Neuronal stem cell (in vitro differentiated cells): Measurements from ENCODE around the gene RB1.

Source experiments
- DNase-seq: peaks from one replicate; pipeline ENCODE4 v3.0.0-alpha.2; 2013; ENCODE audit warnings: low spot score
- H2AFZ ChIP-seq: one replicate; pipeline ENCODE4 v1.6.1; 2013; ENCODE audit warnings: mild to moderate bottlenecking, low read length, inconsistent platforms
- H2AK5ac ChIP-seq: 2 replicates; pipeline ENCODE4 v1.6.1; 2013; ENCODE audit warnings: low read depth, mild to moderate bottlenecking, inconsistent platforms, low read length, moderate library complexity, mixed read lengths
- H2BK120ac ChIP-seq: 2 replicates; pipeline ENCODE4 v1.6.1; 2013; ENCODE audit warnings: low read depth, mild to moderate bottlenecking, inconsistent platforms, low read length, moderate library complexity, mixed read lengths
- H2BK12ac ChIP-seq: one replicate; pipeline ENCODE4 v1.6.1; 2013; ENCODE audit warnings: low read length, inconsistent platforms
- H2BK15ac ChIP-seq: 2 replicates; pipeline ENCODE4 v1.6.1; 2013; ENCODE audit warnings: mild to moderate bottlenecking, low read length, inconsistent platforms, mixed read lengths
- H2BK5ac ChIP-seq: one replicate; pipeline ENCODE4 v1.6.1; 2013; ENCODE audit warnings: inconsistent platforms, mild to moderate bottlenecking, low read length, moderate library complexity
- H3K14ac ChIP-seq: one replicate; pipeline ENCODE4 v1.6.1; 2013; ENCODE audit warnings: low read length, inconsistent platforms
- H3K18ac ChIP-seq: 2 replicates; pipeline ENCODE4 v1.6.1; 2013; ENCODE audit warnings: low read length, inconsistent platforms
- H3K23ac ChIP-seq: 2 replicates; pipeline ENCODE4 v1.6.1; 2013; ENCODE audit warnings: low read depth, mild to moderate bottlenecking, mixed read lengths, low read length, inconsistent platforms; ENCODE audit not compliant: poor library complexity
- H3K27ac ChIP-seq: replicated peaks from 3 replicates; pipeline ENCODE4 v1.5.1; 2013; ENCODE audit warnings: low read length, inconsistent platforms
- H3K27me3 ChIP-seq, 3 experiments: 2 replicates each; pipeline ENCODE4 v1.6.1; 2013; ENCODE audit warnings: low read length in 3 of 3, mild to moderate bottlenecking in 2 of 3, inconsistent platforms in 1 of 3, low read depth in 1 of 3, mixed read lengths in 1 of 3, moderate library complexity in 1 of 3; ENCODE audit not compliant: control insufficient read depth in 3 of 3, insufficient read depth in 3 of 3
- H3K36me3 ChIP-seq, 2 donors: replicated peaks in 1 of 2; 2 replicates each; pipeline ENCODE4 v1.6.1; 2013; ENCODE audit warnings: low read length in 2 of 2; ENCODE audit not compliant: control insufficient read depth in 2 of 2, insufficient read depth in 2 of 2
- H3K4ac ChIP-seq: 2 replicates; pipeline ENCODE4 v1.6.1; 2013; ENCODE audit warnings: inconsistent platforms, mild to moderate bottlenecking, low read length, moderate library complexity
- H3K4me1 ChIP-seq, 2 donors: 1 replicate in 1 of 2; 2 replicates in 1 of 2; pipeline ENCODE4 v1.6.1; 2013; ENCODE audit warnings: low read length in 2 of 2, low read depth in 1 of 2; ENCODE audit not compliant: control insufficient read depth in 2 of 2, insufficient read depth in 1 of 2
- H3K4me2 ChIP-seq: one replicate; pipeline ENCODE4 v1.6.1; 2013; ENCODE audit warnings: mild to moderate bottlenecking, low read length, inconsistent platforms; ENCODE audit not compliant: insufficient read depth, poor library complexity, severe bottlenecking
- H3K4me3 ChIP-seq, 2 donors: 2 replicates each; pipeline ENCODE4 v1.5.1; 2013; ENCODE audit warnings: low read length in 2 of 2, mild to moderate bottlenecking in 2 of 2, inconsistent platforms in 1 of 2, moderate library complexity in 1 of 2
- H3K79me1 ChIP-seq: one replicate; pipeline ENCODE4 v1.6.1; 2013; ENCODE audit warnings: low read depth, mild to moderate bottlenecking, inconsistent platforms, low read length, moderate library complexity
- H3K9ac ChIP-seq: one replicate; pipeline ENCODE4 v1.6.1; 2013; ENCODE audit warnings: mild to moderate bottlenecking, low read depth, low read length, inconsistent platforms; ENCODE audit not compliant: poor library complexity
- H3K9me3 ChIP-seq, 2 donors: replicated peaks in 1 of 2; 2 replicates each; pipeline versions ENCODE3 to v1.6.1; 2013; ENCODE audit warnings: low read length in 2 of 2, mild to moderate bottlenecking in 2 of 2, inconsistent platforms in 1 of 2, low read depth in 1 of 2, mixed read lengths in 1 of 2, moderate library complexity in 1 of 2; ENCODE audit not compliant: control insufficient read depth in 2 of 2, insufficient read depth in 1 of 2
- H4K8ac ChIP-seq: one replicate; pipeline ENCODE4 v1.6.1; 2013; ENCODE audit warnings: low read depth, mild to moderate bottlenecking, inconsistent platforms, low read length, moderate library complexity
- H4K91ac ChIP-seq: one replicate; pipeline ENCODE4 v1.6.1; 2013; ENCODE audit warnings: low read length, low read depth, mild to moderate bottlenecking, inconsistent platforms; ENCODE audit not compliant: poor library complexity
- WGBS, 2 donors: extraction: QIAGEN DNeasy Blood & Tissue Kit; methylation state at CpG; one replicate each; pipeline ENCODE4 v1.1.7; 2013; ENCODE audit warnings: missing lambda C conversion rate in 2 of 2, mixed read lengths in 1 of 2; ENCODE audit not compliant: insufficient read length in 2 of 2, insufficient replicate concordance in 1 of 2; ENCODE audit errors: extremely low coverage in 2 of 2; 5-methylcytosine and 5-hydroxymethylcytosine counted together

Gene RB1

DNA sequence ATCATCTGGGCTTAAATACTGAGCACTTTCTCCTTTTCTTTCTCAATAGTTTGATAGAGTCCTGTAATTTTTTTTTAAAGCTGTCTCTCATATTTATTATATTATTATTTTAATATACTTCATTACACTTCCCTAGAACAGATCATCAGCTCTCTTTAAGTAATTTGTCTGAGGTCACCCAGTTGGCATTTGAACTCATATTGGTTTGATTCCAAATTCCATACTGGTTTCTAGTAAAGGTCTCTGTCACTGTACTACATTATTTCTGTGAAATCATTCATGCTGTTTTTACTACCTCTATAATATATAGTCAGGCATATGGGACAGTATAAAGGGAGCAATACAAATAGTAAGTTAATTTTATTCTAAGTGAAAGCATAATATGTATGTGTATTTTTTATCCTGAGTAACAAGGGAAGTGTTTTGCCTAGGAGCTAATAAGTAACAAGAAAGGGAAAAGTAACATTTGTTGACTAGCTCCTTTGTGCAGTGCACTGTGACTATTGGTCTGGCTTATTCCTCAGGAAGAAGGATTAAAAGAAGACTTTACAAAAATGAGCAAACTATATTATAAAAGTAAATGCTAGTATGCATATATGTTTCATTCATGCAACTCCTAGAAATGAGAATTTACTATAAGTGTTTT, 95.0 kb downstream of the RB1 start:
- Histone ChIP-seq H3K9ac (no peak overlapping the region), H4K91ac (no peak overlapping the region), H3K27ac (no peak overlapping the region), H2AK5ac (no peak overlapping the region), H2BK120ac (no peak overlapping the region), H4K8ac (no peak overlapping the region), H2AFZ (no peak overlapping the region), H2BK15ac (no peak overlapping the region), H2BK12ac (no peak overlapping the region), H3K4ac (no peak overlapping the region), H3K27me3 (no peaks in the 10 kb centered on the region), H3K36me3 (peaks cover 3 to 19% of the 10 kb centered on the region in 2 donors), H2BK5ac (no peak overlapping the region), H3K9me3 (peaks cover 0 to 9% of the 10 kb centered on the region in 2 donors), H3K79me1 (no peaks in the 10 kb centered on the region), H3K18ac (no peak overlapping the region), H3K4me2 (no peak overlapping the region), H3K4me3 (no peak overlapping the region), H3K4me1 (no peaks in the 10 kb centered on the region), H3K23ac (no peak overlapping the region), H3K14ac (no peak overlapping the region)
- no peak for DNase-seq

DNA sequence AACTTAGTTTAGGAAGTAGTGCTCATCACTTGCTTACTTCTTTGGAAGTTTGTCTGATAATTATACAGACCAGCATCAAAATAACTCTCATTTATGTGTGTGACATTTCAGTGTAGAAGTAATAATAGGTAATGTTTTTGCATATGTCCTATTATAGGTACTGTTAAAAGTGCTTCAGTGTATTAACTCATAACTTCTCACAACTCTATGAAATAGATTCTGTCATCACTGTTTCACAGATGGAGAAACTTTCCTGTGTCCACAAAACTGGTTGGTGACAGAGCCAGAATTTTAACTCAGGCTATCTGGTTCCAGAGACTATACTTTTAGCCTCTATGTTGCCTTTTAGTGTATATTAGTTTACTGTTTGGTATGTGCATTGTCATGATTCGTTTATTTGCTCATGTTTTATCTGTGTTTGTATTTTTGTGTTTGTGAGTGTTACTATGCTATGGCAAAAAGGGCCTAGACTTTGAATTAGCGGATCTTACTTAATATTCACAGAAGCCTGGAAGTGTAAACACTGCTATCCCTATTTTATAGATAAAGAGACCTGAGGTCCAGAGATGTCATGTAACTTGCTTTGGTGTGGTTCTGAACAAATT, 96.6 kb downstream of the RB1 start:
- no peak overlapping the region for H2BK5ac ChIP-seq
- no peak overlapping the region for H3K4ac ChIP-seq
- H3K27ac ChIP-seq, result no peak overlapping the region
- peaks cover 0 to 9% of the 10 kb centered on the region in 2 donors for H3K9me3 ChIP-seq
- no peak overlapping the region for H3K4me2 ChIP-seq
- DNase-seq, result no peak
- no CpG with 5 or more reads among the region's 2 CpGs for WGBS, 2 donors
- H3K4me1 ChIP-seq, result no peaks in the 10 kb centered on the region
- no peak overlapping the region for H4K8ac ChIP-seq
- no peak overlapping the region for H3K4me3 ChIP-seq
- no peak overlapping the region for H2AK5ac ChIP-seq
- H3K23ac ChIP-seq, result no peak overlapping the region
- H2BK12ac ChIP-seq, result no peak overlapping the region
- peaks cover 0 to 6% of the 10 kb centered on the region in 2 donors for H3K36me3 ChIP-seq
- H3K14ac ChIP-seq, result no peak overlapping the region
- no peak overlapping the region for H2BK120ac ChIP-seq
- no peak overlapping the region for H3K9ac ChIP-seq
- no peak overlapping the region for H2AFZ ChIP-seq
- no peak overlapping the region for H3K18ac ChIP-seq
- no peak overlapping the region for H4K91ac ChIP-seq
- no peak overlapping the region for H2BK15ac ChIP-seq
- H3K79me1 ChIP-seq, result no peaks in the 10 kb centered on the region
- no peaks in the 10 kb centered on the region for H3K27me3 ChIP-seq

DNA sequence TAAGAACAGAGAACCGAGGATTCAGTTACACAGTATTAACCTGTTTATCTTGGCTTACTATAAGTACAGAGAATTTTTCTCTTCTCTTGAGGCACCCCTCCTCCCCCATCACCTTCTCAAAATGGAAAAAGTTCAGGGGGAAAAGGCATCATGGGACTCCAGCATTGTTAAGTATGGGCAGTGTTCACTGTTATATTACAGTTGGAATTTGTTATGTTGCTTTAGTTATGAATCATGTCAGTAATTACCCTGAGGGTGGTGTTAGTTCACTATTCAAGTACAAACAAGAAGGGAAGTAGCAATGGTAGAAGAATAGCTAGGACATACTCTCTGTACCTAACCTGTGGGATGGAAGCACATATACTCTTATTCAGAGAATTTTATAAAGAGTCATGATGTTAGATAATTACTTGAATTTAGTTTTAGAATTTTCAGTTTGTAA, 97.3 kb downstream of the RB1 start:
- H4K8ac ChIP-seq, result no peak overlapping the region
- no peak overlapping the region for H3K18ac ChIP-seq
- H3K79me1 ChIP-seq, result no peaks in the 10 kb centered on the region
- no CpG with 5 or more reads among the region's 1 CpG for WGBS, 2 donors
- no peak overlapping the region for H2AK5ac ChIP-seq
- no peaks in the 10 kb centered on the region for H3K4me1 ChIP-seq
- no peak overlapping the region for H3K27ac ChIP-seq
- no peak overlapping the region for H3K14ac ChIP-seq
- no peak for DNase-seq
- no peak overlapping the region for H2BK15ac ChIP-seq
- no peaks in the 10 kb centered on the region for H3K27me3 ChIP-seq
- peaks cover 0 to 4% of the 10 kb centered on the region in 2 donors for H3K9me3 ChIP-seq
- no peak overlapping the region for H3K4ac ChIP-seq
- H3K36me3 ChIP-seq, result peaks cover 0 to 6% of the 10 kb centered on the region in 2 donors
- no peak overlapping the region for H2BK12ac ChIP-seq
- H3K4me3 ChIP-seq, result no peak overlapping the region
- no peak overlapping the region for H2BK120ac ChIP-seq
- no peak overlapping the region for H3K23ac ChIP-seq
- no peak overlapping the region for H2BK5ac ChIP-seq
- no peak overlapping the region for H3K4me2 ChIP-seq
- H3K9ac ChIP-seq, result no peak overlapping the region
- H4K91ac ChIP-seq, result no peak overlapping the region
- H2AFZ ChIP-seq, result no peak overlapping the region

DNA sequence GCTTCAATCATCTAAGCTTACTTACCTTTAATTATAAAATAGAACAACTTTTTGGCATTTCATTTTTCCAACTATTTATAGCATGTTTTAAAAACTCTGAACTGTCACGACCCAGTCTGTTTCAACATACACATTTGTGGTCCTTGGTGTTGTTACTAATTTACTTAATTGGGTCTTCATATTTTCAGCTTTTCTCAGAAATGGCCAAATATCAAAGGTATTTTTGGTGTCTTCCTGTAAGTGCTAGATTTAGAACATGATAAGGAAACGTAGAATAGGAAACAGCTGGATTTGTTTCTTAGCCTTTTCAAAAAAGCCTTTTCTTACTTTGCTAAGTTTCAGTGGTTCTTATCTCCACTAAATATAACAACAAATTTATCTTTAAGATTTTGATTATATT, 97.9 kb downstream of the RB1 start:
- DNase-seq, result no peak
- H2AFZ ChIP-seq, result no peak overlapping the region
- H2AK5ac ChIP-seq, result no peak overlapping the region
- H3K18ac ChIP-seq, result no peak overlapping the region
- H3K4me3 ChIP-seq, result no peak overlapping the region
- no peak overlapping the region for H3K27ac ChIP-seq
- H4K91ac ChIP-seq, result no peak overlapping the region
- H3K4me2 ChIP-seq, result no peak overlapping the region
- H3K4me1 ChIP-seq, result no peaks in the 10 kb centered on the region
- H2BK120ac ChIP-seq, result no peak overlapping the region
- H3K23ac ChIP-seq, result no peak overlapping the region
- H3K4ac ChIP-seq, result no peak overlapping the region
- no peaks in the 10 kb centered on the region for H3K79me1 ChIP-seq
- H2BK15ac ChIP-seq, result no peak overlapping the region
- H3K27me3 ChIP-seq, result no peaks in the 10 kb centered on the region
- H3K36me3 ChIP-seq, result peaks cover 0 to 8% of the 10 kb centered on the region in 2 donors
- H4K8ac ChIP-seq, result no peak overlapping the region
- no peak overlapping the region for H3K9ac ChIP-seq
- no peak overlapping the region for H2BK5ac ChIP-seq
- H3K14ac ChIP-seq, result no peak overlapping the region
- no peaks in the 10 kb centered on the region for H3K9me3 ChIP-seq
- H2BK12ac ChIP-seq, result no peak overlapping the region
- no CpG with 5 or more reads among the region's 2 CpGs for WGBS, 2 donors
